Effector memory CD4-positive, alpha-beta T cell (primary cell): ENCODE measurements around the gene BLOC1S1.

Experiments used
- DNase-seq, 3 donors: peaks; one replicate each; pipeline ENCODE4 v3.0.0-alpha.2; 2020
- H3K27ac ChIP-seq: 2 replicates; pipeline ENCODE4 v1.7.0; 2013; ENCODE audit warnings: mild to moderate bottlenecking, low read length, moderate library complexity; ENCODE audit not compliant: insufficient read depth, poor library complexity, severe bottlenecking
- H3K27me3 ChIP-seq: replicated peaks from 2 replicates; pipeline ENCODE4 v1.7.0; 2013; ENCODE audit warnings: mild to moderate bottlenecking, low read length; ENCODE audit not compliant: insufficient read depth, control insufficient read depth, poor library complexity, severe bottlenecking
- H3K36me3 ChIP-seq: 2 replicates; pipeline ENCODE4 v1.7.0; 2013; ENCODE audit warnings: mild to moderate bottlenecking, low read length, moderate library complexity; ENCODE audit not compliant: control insufficient read depth, insufficient read depth
- H3K4me1 ChIP-seq: 2 replicates; pipeline ENCODE4 v1.7.0; 2013; ENCODE audit warnings: low read length, mild to moderate bottlenecking; ENCODE audit not compliant: control insufficient read depth, insufficient read depth, poor library complexity, severe bottlenecking
- H3K4me3 ChIP-seq: 2 replicates; pipeline ENCODE4 v1.7.0; 2013; ENCODE audit warnings: low read length, low read depth, mild to moderate bottlenecking; ENCODE audit not compliant: insufficient read depth, poor library complexity, severe bottlenecking
- H3K9me3 ChIP-seq: 2 replicates; pipeline ENCODE4 v1.7.0; 2013; ENCODE audit warnings: mild to moderate bottlenecking, low read length, moderate library complexity; ENCODE audit not compliant: control insufficient read depth

BLOC1S1 gene

GRCh38 chr12:55726971-55727370 lies 11.1 kb downstream of the BLOC1S1 start:
- H3K4me1 ChIP-seq = peaks cover 28% of the 10 kb centered on the region
- no peaks in the 10 kb centered on the region for H3K27me3 ChIP-seq
- no peaks in the 10 kb centered on the region for H3K9me3 ChIP-seq
- no peaks in the 10 kb centered on the region for H3K36me3 ChIP-seq
- no peak for DNase-seq
- no peak overlapping the region for H3K4me3 ChIP-seq
- H3K27ac ChIP-seq = peak overlapping the region; percentile 48

- H3K27me3 ChIP-seq = no peaks in the 10 kb centered on the region
- peak overlapping the region; percentile 70 for H3K4me3 ChIP-seq
- H3K27ac ChIP-seq = peak overlapping the region; percentile 65
- peaks cover 28% of the 10 kb centered on the region for H3K4me1 ChIP-seq
- H3K36me3 ChIP-seq = no peaks in the 10 kb centered on the region
- no peaks in the 10 kb centered on the region for H3K9me3 ChIP-seq
- no peak for DNase-seq
These were observed 11.9 kb downstream of the BLOC1S1 start for GRCh38 chr12:55727643-55728185.

GRCh38 chr12:55728186-55728938 lies 12.5 kb downstream of the BLOC1S1 start:
- Histone ChIP-seq H3K4me1 (peaks cover 28% of the 10 kb centered on the region), H3K9me3 (no peaks in the 10 kb centered on the region), H3K27me3 (no peaks in the 10 kb centered on the region), H3K27ac (peak overlapping the region; percentile 65), H3K4me3 (peak overlapping the region; percentile 70), H3K36me3 (no peaks in the 10 kb centered on the region)
- no peak for DNase-seq

- peak within 1 kb of the TSS; percentile 70 for H3K4me3 ChIP-seq
- DNase-seq = peak; percentile 44 to 54 (median 54)
These were observed 13.3 kb downstream of the BLOC1S1 start, which contains the start of gene CD63 for GRCh38 chr12:55728939-55729818. Gene CD63, minus strand, starts transcription at chr12:55729009. Its CDS starts 668 bp downstream, at chr12:55728341.

GRCh38 chr12:55729819-55730818 lies 14.3 kb downstream of the BLOC1S1 start:
- H3K27ac ChIP-seq = peak overlapping the region; percentile 65
- H3K4me3 ChIP-seq = peak overlapping the region; percentile 70
- peaks cover 28% of the 10 kb centered on the region for H3K4me1 ChIP-seq
- H3K36me3 ChIP-seq = no peaks in the 10 kb centered on the region
- no peak for DNase-seq
- H3K27me3 ChIP-seq = no peaks in the 10 kb centered on the region
- H3K9me3 ChIP-seq = no peaks in the 10 kb centered on the region

More at GRCh38 chr12:55728939-55729818, 13.3 kb downstream of the BLOC1S1 start, which contains the start of gene CD63:
- H3K27me3 ChIP-seq = no peaks in the 10 kb centered on the region
- no peaks in the 10 kb centered on the region for H3K9me3 ChIP-seq
- no peaks in the 10 kb centered on the region for H3K36me3 ChIP-seq
- H3K27ac ChIP-seq = peak within 1 kb of the TSS; percentile 65
- peaks cover 28% of the 10 kb centered on the region for H3K4me1 ChIP-seq

- Histone ChIP-seq H3K27ac (no peak overlapping the region), H3K36me3 (no peaks in the 10 kb centered on the region), H3K27me3 (no peaks in the 10 kb centered on the region)
These were observed 16.4 kb downstream of the BLOC1S1 start for GRCh38 chr12:55732288-55732687.

GRCh38 chr12:55733021-55733555 lies 17.2 kb downstream of the BLOC1S1 start:
- Histone ChIP-seq H3K9me3 (no peaks in the 10 kb centered on the region), H3K4me1 (peaks cover 20% of the 10 kb centered on the region), H3K36me3 (no peaks in the 10 kb centered on the region), H3K4me3 (no peak overlapping the region), H3K27me3 (no peaks in the 10 kb centered on the region), H3K27ac (no peak overlapping the region)
- DNase-seq = no peak

More at GRCh38 chr12:55732288-55732687, 16.4 kb downstream of the BLOC1S1 start:
- Histone ChIP-seq H3K4me3 (no peak overlapping the region), H3K9me3 (no peaks in the 10 kb centered on the region), H3K4me1 (peaks cover 24% of the 10 kb centered on the region)
- DNase-seq = no peak

GRCh38 chr12:55733858-55734257 lies 18.0 kb downstream of the BLOC1S1 start:
- Histone ChIP-seq H3K4me3 (no peak overlapping the region), H3K9me3 (no peaks in the 10 kb centered on the region), H3K27me3 (no peaks in the 10 kb centered on the region), H3K27ac (no peak overlapping the region), H3K4me1 (peaks cover 23% of the 10 kb centered on the region), H3K36me3 (no peaks in the 10 kb centered on the region)
- DNase-seq = no peak

- Histone ChIP-seq H3K9me3 (no peaks in the 10 kb centered on the region), H3K27ac (no peak overlapping the region), H3K4me1 (peaks cover 21% of the 10 kb centered on the region), H3K4me3 (no peak overlapping the region), H3K36me3 (no peaks in the 10 kb centered on the region), H3K27me3 (no peaks in the 10 kb centered on the region)
- DNase-seq = no peak
These were observed 18.7 kb downstream of the BLOC1S1 start for GRCh38 chr12:55734595-55734994.
